ENCODE measurements around the gene RRP9.
"Not testable (repeated sequence)": the region's sequence is repeated elsewhere in the genome, so short reads cannot be mapped to it uniquely, and the experiment has no call there.

- TF ChIP-seq CTCF, POLR2AphosphoS5 (IDR thresholded peaks at IDR 0.05): not testable (repeated sequence)
These were observed 12.7 kb downstream of the RRP9 start for GRCh38 chr3:51928981-51929380.

All from prostate gland (tissue), 2 donors.